Endothelial cell of umbilical vein (primary cell): ENCODE data around the gene SIRPA. TPM values are rescaled to one million over a fixed set of nuclear protein-coding genes. Genes with fewer than 3 reads are reported as not detected.

Experiments used
- BruUV-seq: library from RNA; stranded (reverse); fragments of 400-500 nt; replicated peaks from 2 replicates; lab custom pipeline; 2021; lab: Mats Ljungman, UMichigan
- CTCF ChIA-PET: fragments of 300-600, 350-600 bp; sonication (Branson Sonifier 250); formaldehyde crosslinking; loops from one replicate; lab custom pipeline; 2021; ENCODE audit warnings: antibody characterized with exemption, inconsistent platforms; lab: Charles Lee
- POLR2A ChIA-PET: fragments of 300-600, 350-600 bp; sonication (Branson Sonifier 250); formaldehyde crosslinking; loops from one replicate; lab custom pipeline; 2021; ENCODE audit warnings: antibody characterized with exemption, inconsistent platforms; lab: Charles Lee
- DNase-seq: peaks from one replicate; pipeline ENCODE4 v3.0.0-alpha.2; 2011; ENCODE audit warnings: low read depth, low spot score
- FAIRE-seq: peaks from 2 replicates; lab custom pipeline; 2011; peaks lifted over from hg19 to GRCh38; lab: Jason Lieb, UNC
- H2AFZ ChIP-seq: 2 replicates; pipeline ENCODE4 v1.6.0; 2012; ENCODE audit warnings: low read depth, low read length, control low read depth, inconsistent platforms
- H3K27ac ChIP-seq: 2 replicates; pipeline ENCODE4 v1.5.1; 2011; ENCODE audit warnings: low read depth, mild to moderate bottlenecking, control low read depth, low read length, moderate library complexity; ENCODE audit not compliant: insufficient read depth
- H3K27me3 ChIP-seq, 2 experiments: 2 replicates each; pipeline versions ENCODE4 v1.6.0 to v1.6.1; 2011; ENCODE audit warnings: low read length in 2 of 2, mixed read lengths in 1 of 2; ENCODE audit not compliant: control insufficient read depth in 2 of 2, insufficient read depth in 2 of 2
- H3K36me3 ChIP-seq, 2 experiments: 2 replicates in 1 of 2; 3 replicates in 1 of 2; pipeline ENCODE4 v1.5.1; 2011; ENCODE audit warnings: low read length in 2 of 2, mild to moderate bottlenecking in 1 of 2, moderate library complexity in 1 of 2; ENCODE audit not compliant: control insufficient read depth in 2 of 2, insufficient read depth in 2 of 2; ENCODE audit errors: extremely low read depth in 1 of 2
- H3K4me1 ChIP-seq: 3 replicates; pipeline ENCODE4 v1.5.1; 2011; ENCODE audit warnings: mild to moderate bottlenecking, low read length; ENCODE audit not compliant: control insufficient read depth, insufficient read depth; ENCODE audit errors: extremely low read depth
- H3K4me2 ChIP-seq: 2 replicates; pipeline ENCODE4 v1.6.1; 2011; ENCODE audit warnings: low read length, control low read depth, mixed read lengths; ENCODE audit not compliant: insufficient read depth
- H3K4me3 ChIP-seq, 3 experiments: fragments of 200-600 bp in 1 of 3; sonication (generic), shearing (Covaris generic) in 1 of 3; replicated peaks in 1 of 3; 2 replicates each; pipeline ENCODE4 v1.5.1; 2011 to 2016; ENCODE audit warnings: control low read depth in 3 of 3, low read length in 3 of 3, mild to moderate bottlenecking in 2 of 3, inconsistent platforms in 1 of 3, low read depth in 1 of 3, moderate library complexity in 1 of 3; ENCODE audit not compliant: insufficient read depth in 1 of 3
- H3K79me2 ChIP-seq: 2 replicates; pipeline ENCODE4 v1.6.0; 2012; ENCODE audit warnings: low read length, inconsistent platforms; ENCODE audit not compliant: control insufficient read depth, insufficient read depth
- H3K9ac ChIP-seq: replicated peaks from 2 replicates; pipeline ENCODE3; 2011; ENCODE audit warnings: low read length, control low read depth; ENCODE audit not compliant: insufficient read depth; ENCODE audit errors: extremely low read depth
- H3K9me1 ChIP-seq: replicated peaks from 3 replicates; pipeline ENCODE4 v1.6.0; 2011; ENCODE audit warnings: mild to moderate bottlenecking, low read length; ENCODE audit not compliant: control insufficient read depth, insufficient read depth; ENCODE audit errors: extremely low read depth
- H3K9me3 ChIP-seq: replicated peaks from 2 replicates; pipeline ENCODE4 v1.5.1; 2012; ENCODE audit warnings: low read length, inconsistent platforms; ENCODE audit not compliant: control insufficient read depth, insufficient read depth
- H4K20me1 ChIP-seq: replicated peaks from 2 replicates; pipeline ENCODE3; 2011; ENCODE audit warnings: mild to moderate bottlenecking, low read length; ENCODE audit not compliant: control insufficient read depth, insufficient read depth; ENCODE audit errors: extremely low read depth
- EZH2 ChIP-seq: IDR thresholded peaks from 2 replicates; pipeline ENCODE4 v1.6.1; 2012; ENCODE audit warnings: borderline replicate concordance, low read depth, mild to moderate bottlenecking, moderate library complexity, low read length, inconsistent platforms; ENCODE audit not compliant: severe bottlenecking
- FOS ChIP-seq: IDR thresholded peaks from 2 replicates; pipeline ENCODE4 v1.6.1; 2011; ENCODE audit warnings: mild to moderate bottlenecking, low read length, moderate library complexity, borderline replicate concordance; ENCODE audit not compliant: insufficient read depth
- GATA2 ChIP-seq: IDR thresholded peaks from 2 replicates; pipeline ENCODE4 v1.7.0; 2011; ENCODE audit warnings: low read depth, mild to moderate bottlenecking, moderate library complexity, mixed read lengths, low read length; ENCODE audit not compliant: insufficient read length, insufficient read depth
- JUN ChIP-seq: IDR thresholded peaks from 2 replicates; pipeline ENCODE4 v1.6.1; 2011; ENCODE audit warnings: borderline replicate concordance, low read depth; ENCODE audit not compliant: insufficient read length, insufficient read depth
- MYC ChIP-seq: IDR thresholded peaks from one replicate; pipeline ENCODE4 v1.6.1; 2011; ENCODE audit warnings: mild to moderate bottlenecking, low read depth, low read length
- POLR2A ChIP-seq: IDR thresholded peaks from 2 replicates; pipeline ENCODE4 v1.6.1; 2012; ENCODE audit warnings: low read depth, mild to moderate bottlenecking, control low read depth, low read length
- POLR2AphosphoS5 ChIP-seq: IDR thresholded peaks from 2 replicates; pipeline ENCODE4 v1.6.1; 2012; ENCODE audit warnings: low read depth, mild to moderate bottlenecking, control low read depth, low read length, moderate library complexity; ENCODE audit not compliant: insufficient read depth
- dilution Hi-C: fragments of 300-500 bp; cut with MboI; formaldehyde crosslinking; loops from one replicate; pipeline ENCODE4 v1.15.0; 2019; ENCODE audit warnings: low sequenced_read_pairs; ENCODE audit not compliant: extremely low pct_ligation_motif_present
- intact Hi-C: fragments of 100-400 bp; cut with micrococcal nuclease; formaldehyde crosslinking; loops from one replicate; pipeline ENCODE4 v1.10.0; 2022
- polyA plus RNA-seq, 4 experiments: library from polyadenylated mRNA; depleted of rRNA in 3 of 4; stranded (reverse) in 3 of 4; unstranded in 1 of 4; fragments of >200 nt; gene quantifications; 2 replicates each; pipeline versions ENCODE4 v1.2.1 to v1.2.3, GENCODE V29; 2011 to 2012; ENCODE audit warnings: missing spikeins in 1 of 4
- total RNA-seq: library from RNA; stranded (reverse); gene quantifications from 2 replicates; pipeline ENCODE4 v1.2.3, GENCODE V29; 2021
- TF ChIP-seq, protein P1 (sequence below): IDR thresholded peaks from 2 replicates; pipeline ENCODE4 v1.6.1; 2011; ENCODE audit not compliant: insufficient read depth, insufficient read length
- TF ChIP-seq, protein P2 (sequence below), 2 donors: IDR thresholded peaks; 1 replicate in 1 of 2; 2 replicates in 1 of 2; pipeline ENCODE4 v1.5.1; 2011; ENCODE audit warnings: low read length in 2 of 2, mild to moderate bottlenecking in 2 of 2, moderate library complexity in 2 of 2, control low read depth in 1 of 2, inconsistent platforms in 1 of 2, low read depth in 1 of 2; ENCODE audit not compliant: insufficient read depth in 1 of 2; ENCODE audit errors: extremely low read depth in 1 of 2

The SIRPA gene
- total and polyA plus RNA-seq, 2 donors (not counting 3 experiments of a cell fraction or from before 2014, with no cell fraction given) = 29.9 to 59.2 TPM

DNA sequence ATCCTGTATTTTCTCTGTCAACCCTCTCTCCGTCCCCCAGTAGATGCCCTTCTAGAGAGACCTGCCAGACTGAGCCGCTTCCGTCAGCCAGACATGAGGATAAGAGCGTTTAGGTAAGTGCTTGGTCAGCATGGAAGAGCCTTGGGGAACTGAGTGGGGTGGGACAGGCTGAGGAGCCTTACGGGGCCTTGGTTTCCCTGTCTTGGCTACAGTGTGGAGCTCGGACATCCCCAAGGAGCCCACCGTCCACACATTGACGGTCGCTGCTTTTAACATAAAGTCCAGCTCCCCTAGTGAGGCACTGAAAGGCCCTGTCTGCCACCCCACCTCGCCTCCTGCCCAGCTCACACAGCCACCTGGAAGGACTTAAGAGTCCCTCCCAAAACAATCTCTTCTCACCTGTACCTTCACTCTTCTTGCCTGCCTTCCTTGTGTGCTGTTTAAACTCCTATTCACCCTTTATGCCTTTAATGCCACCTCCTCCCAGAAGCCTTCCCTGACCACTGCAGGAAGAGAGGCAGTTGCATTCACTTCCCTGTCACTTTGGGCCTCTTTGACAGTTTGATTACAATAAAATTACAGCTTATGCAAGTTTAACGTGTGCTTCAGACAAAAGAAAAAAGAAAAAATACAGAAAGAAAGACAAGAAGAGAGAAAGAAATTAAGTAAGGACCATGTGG lies 56.4 kb downstream of the SIRPA start:
- ChIA-PET CTCF (no interaction called here), POLR2A (no interaction called here)
- no peaks in the 10 kb centered on the region for H3K9me1 ChIP-seq
- H2AFZ ChIP-seq = no peak overlapping the region
- no TSS peak for BruUV-seq
- no peak overlapping the region for H3K27ac ChIP-seq
- H3K4me2 ChIP-seq = no peak overlapping the region
- FAIRE-seq (no peak), DNase-seq (no peak)
- dilution Hi-C loops (no loop called here), intact Hi-C loops (no loop called here)
- no peak overlapping the region for H3K4me3 ChIP-seq
- peaks cover 15 to 16% of the 10 kb centered on the region in 2 experiments for H3K27me3 ChIP-seq
- TF ChIP-seq POLR2A (no peak), GATA2 (no peak), POLR2AphosphoS5 (no peak), FOS (no peak), MYC (no peak), EZH2 (no peak), JUN (no peak)
- TF ChIP-seq, protein P1, sequence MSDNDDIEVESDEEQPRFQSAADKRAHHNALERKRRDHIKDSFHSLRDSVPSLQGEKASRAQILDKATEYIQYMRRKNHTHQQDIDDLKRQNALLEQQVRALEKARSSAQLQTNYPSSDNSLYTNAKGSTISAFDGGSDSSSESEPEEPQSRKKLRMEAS = no peak
- TF ChIP-seq, protein P2, sequence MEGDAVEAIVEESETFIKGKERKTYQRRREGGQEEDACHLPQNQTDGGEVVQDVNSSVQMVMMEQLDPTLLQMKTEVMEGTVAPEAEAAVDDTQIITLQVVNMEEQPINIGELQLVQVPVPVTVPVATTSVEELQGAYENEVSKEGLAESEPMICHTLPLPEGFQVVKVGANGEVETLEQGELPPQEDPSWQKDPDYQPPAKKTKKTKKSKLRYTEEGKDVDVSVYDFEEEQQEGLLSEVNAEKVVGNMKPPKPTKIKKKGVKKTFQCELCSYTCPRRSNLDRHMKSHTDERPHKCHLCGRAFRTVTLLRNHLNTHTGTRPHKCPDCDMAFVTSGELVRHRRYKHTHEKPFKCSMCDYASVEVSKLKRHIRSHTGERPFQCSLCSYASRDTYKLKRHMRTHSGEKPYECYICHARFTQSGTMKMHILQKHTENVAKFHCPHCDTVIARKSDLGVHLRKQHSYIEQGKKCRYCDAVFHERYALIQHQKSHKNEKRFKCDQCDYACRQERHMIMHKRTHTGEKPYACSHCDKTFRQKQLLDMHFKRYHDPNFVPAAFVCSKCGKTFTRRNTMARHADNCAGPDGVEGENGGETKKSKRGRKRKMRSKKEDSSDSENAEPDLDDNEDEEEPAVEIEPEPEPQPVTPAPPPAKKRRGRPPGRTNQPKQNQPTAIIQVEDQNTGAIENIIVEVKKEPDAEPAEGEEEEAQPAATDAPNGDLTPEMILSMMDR (IDR thresholded peaks at IDR 0.05; ENCODE audit: extremely low read depth in 1 of 2, insufficient read depth in 1 of 2, low read depth in 1 of 2, low read length in 2 of 2) = no peak
- no peaks in the 10 kb centered on the region for H4K20me1 ChIP-seq
- H3K9me3 ChIP-seq = no peaks in the 10 kb centered on the region
- H3K4me1 ChIP-seq = no peaks in the 10 kb centered on the region
- H3K36me3 ChIP-seq = no peaks in the 10 kb centered on the region
- no peak overlapping the region for H3K9ac ChIP-seq
- no peaks in the 10 kb centered on the region for H3K79me2 ChIP-seq
